HG03442 (cell line): Measurements from ENCODE around the gene ANKRD31.

ENCODE experiments used
- ATAC-seq: cut with Tn5 transposase; IDR thresholded peaks from one replicate; pipeline ENCODE4 v1.9.1; 2021; ENCODE audit warnings: mild to moderate bottlenecking, moderate library complexity; ENCODE audit not compliant: unreplicated experiment

Gene ANKRD31

GRCh38 chr5:75044406-75044805 lies 192.3 kb downstream of the ANKRD31 start:
- no peak for ATAC-seq

- ATAC-seq, result no peak
Measured at GRCh38 chr5:75043633-75044264, 192.9 kb downstream of the ANKRD31 start.

- ATAC-seq, result no peak
Measured at GRCh38 chr5:75042522-75042921, 194.2 kb downstream of the ANKRD31 start.

GRCh38 chr5:75040973-75041372 lies 195.7 kb downstream of the ANKRD31 start:
- ATAC-seq, result no peak

- no peak for ATAC-seq
Measured at GRCh38 chr5:75037106-75037505, 199.6 kb downstream of the ANKRD31 start.

- no peak for ATAC-seq
Measured at GRCh38 chr5:75034137-75034739, 202.4 kb downstream of the ANKRD31 start.

- ATAC-seq, result no peak
Measured at GRCh38 chr5:75031366-75031765, 205.3 kb downstream of the ANKRD31 start.

GRCh38 chr5:75028090-75028489 lies 208.6 kb downstream of the ANKRD31 start:
- ATAC-seq, result no peak

- ATAC-seq, result no peak
Measured at GRCh38 chr5:75023368-75024159, 213.1 kb downstream of the ANKRD31 start.

GRCh38 chr5:75021800-75022199 lies 214.9 kb downstream of the ANKRD31 start:
- ATAC-seq, result no peak

GRCh38 chr5:75021219-75021618 lies 215.5 kb downstream of the ANKRD31 start:
- no peak for ATAC-seq

GRCh38 chr5:75020016-75020656 lies 216.5 kb downstream of the ANKRD31 start:
- no peak for ATAC-seq

GRCh38 chr5:75018805-75019587 lies 217.7 kb downstream of the ANKRD31 start:
- ATAC-seq, result no peak
